Measurements from ENCODE around the gene CFAP100. TPM values are rescaled to one million over a fixed set of nuclear protein-coding genes. Genes with fewer than 3 reads are reported as not detected.

CFAP100 gene
- polyA plus RNA-seq, 2 donors = not detected

DNA sequence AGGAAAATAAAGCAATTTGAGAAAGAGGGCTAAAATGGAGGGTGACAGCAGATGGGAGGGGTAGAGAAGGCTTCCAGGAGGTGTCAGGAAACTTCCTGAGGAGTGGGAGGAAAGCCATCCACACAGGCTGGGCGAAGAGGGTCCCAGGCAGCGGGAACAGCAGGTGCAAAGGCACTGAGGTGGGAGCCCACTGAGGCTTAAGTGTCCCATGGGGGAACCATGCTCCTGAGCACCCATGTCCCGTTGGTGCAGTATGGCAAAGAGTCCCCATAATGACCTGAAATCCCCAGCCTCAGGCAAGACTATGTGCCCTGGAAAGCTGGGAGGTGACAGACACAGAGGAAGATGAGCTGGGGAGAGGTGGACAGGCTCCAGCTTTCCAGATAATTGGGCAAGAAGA lies 30.0 kb downstream of the CFAP100 start:
- H3K4me1 ChIP-seq (ENCODE audit: control insufficient read depth in 2 of 2, insufficient read depth in 2 of 2, low read length in 1 of 2) = no peaks in the 10 kb centered on the region
- H3K27ac ChIP-seq (ENCODE audit: low read depth in 2 of 2, low read length in 1 of 2) = no peak overlapping the region
- H3K27me3 ChIP-seq (ENCODE audit: control insufficient read depth in 1 of 2, insufficient read depth in 2 of 2, low read length in 2 of 2) = no peaks in the 10 kb centered on the region
- H3K36me3 ChIP-seq (ENCODE audit: control insufficient read depth in 2 of 2, insufficient read depth in 2 of 2, low read length in 1 of 2) = peaks cover 0 to 3% of the 10 kb centered on the region in 2 donors
- no peak overlapping the region for H3K4me3 ChIP-seq (ENCODE audit: low read depth in 1 of 2, low read length in 2 of 2)
- H3K9me3 ChIP-seq (ENCODE audit: control insufficient read depth in 2 of 2, insufficient read depth in 1 of 2, low read depth in 1 of 2, low read length in 1 of 2) = peaks cover 0 to 5% of the 10 kb centered on the region in 2 donors
- 77 to 87% methylated on average over 3 of the region's 3 CpGs for WGBS, 2 donors

DNA sequence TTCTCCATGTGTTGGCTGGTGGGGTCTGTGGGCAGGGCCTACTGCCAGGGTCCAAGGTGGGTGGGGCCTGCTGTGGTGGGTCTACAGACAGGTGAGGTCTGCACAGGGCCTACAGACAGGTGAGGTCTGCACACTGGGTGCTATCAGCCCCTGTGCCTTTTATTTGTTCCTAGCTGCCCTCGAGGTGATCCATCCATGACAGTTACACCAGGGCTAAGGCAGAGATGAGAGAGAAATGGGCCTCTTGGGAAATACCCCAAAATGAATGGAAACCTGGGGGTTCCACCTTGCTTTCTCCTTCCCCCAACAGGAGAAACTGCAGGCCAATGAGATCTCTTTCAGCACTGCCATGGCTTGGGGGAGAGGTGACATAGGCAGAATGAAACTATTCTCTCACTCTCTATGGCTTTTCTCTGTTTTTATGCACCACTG lies 36.4 kb downstream of the CFAP100 start:
- Histone ChIP-seq H3K36me3 (ENCODE audit: control insufficient read depth in 2 of 2, insufficient read depth in 2 of 2, low read length in 1 of 2) (peaks cover 4 to 20% of the 10 kb centered on the region in 2 donors), H3K4me1 (ENCODE audit: control insufficient read depth in 2 of 2, insufficient read depth in 2 of 2, low read length in 1 of 2) (no peaks in the 10 kb centered on the region), H3K27me3 (ENCODE audit: control insufficient read depth in 1 of 2, insufficient read depth in 2 of 2, low read length in 2 of 2) (no peaks in the 10 kb centered on the region), H3K27ac (ENCODE audit: low read depth in 2 of 2, low read length in 1 of 2) (no peak overlapping the region), H3K4me3 (ENCODE audit: low read depth in 1 of 2, low read length in 2 of 2) (no peak overlapping the region), H3K9me3 (ENCODE audit: control insufficient read depth in 2 of 2, insufficient read depth in 1 of 2, low read depth in 1 of 2, low read length in 1 of 2) (no peaks in the 10 kb centered on the region)
- WGBS, 2 donors = 65 to 75% methylated on average over 1 of the region's 1 CpG

DNA sequence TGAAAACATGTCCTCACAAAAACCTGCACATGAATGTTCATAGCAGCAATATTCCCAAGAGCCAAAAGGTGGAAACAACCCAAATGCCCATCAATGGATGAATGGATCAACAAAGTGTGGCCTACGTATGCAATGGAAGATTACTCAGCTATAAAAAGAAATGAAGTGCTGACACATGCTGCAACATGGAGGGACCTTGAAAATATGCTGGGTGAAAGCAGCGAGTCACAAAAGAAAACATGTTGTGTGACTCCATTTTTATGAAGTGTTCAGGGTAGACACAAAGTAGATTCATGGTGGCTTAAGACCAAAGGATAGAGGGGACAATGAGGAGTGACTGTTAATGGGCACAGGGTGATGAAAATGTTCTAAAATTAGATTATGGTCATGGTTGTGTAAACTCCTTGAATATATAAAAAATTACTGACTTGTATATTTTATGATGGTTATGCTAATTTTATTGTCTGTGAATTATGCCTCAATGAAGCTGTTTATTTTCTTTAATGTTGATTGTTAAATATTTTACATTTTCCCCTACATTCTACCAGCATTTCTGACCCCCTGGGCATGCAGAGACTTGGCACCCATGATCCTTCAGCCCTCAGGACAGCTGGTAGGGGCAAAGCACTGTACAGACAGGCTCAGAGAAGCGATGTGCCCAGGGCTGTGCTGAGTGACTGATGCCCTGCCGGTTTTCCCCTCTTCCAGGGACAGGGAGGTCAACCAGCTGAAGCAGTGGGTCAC lies 37.8 kb downstream of the CFAP100 start:
- whole genome bisulfite sequencing, 2 donors = 82 to 90% methylated on average over 4 of the region's 4 CpGs
- no peaks in the 10 kb centered on the region for H3K9me3 ChIP-seq (ENCODE audit: control insufficient read depth in 2 of 2, insufficient read depth in 1 of 2, low read depth in 1 of 2, low read length in 1 of 2)

DNA sequence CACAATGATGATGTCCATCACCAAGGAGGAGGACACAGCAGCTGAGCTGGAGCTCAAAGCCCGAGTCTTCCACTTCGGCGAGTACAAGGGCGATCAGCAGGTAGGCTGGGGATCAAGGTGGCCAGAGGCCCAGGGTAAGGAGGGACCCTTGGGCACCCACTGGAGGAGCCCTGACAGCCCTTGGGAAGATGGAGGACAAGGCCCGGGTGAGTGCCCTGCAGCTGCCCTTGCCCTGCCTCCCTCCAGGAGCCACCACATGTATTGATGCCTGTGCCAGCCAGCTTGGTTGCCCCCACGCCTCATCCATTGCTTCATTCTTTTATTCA lies 38.4 kb downstream of the CFAP100 start:
- Histone ChIP-seq H3K9me3 (ENCODE audit: control insufficient read depth in 2 of 2, insufficient read depth in 1 of 2, low read depth in 1 of 2, low read length in 1 of 2) (no peaks in the 10 kb centered on the region), H3K36me3 (ENCODE audit: control insufficient read depth in 2 of 2, insufficient read depth in 2 of 2, low read length in 1 of 2) (peaks cover 4 to 33% of the 10 kb centered on the region in 2 donors)
- 92 to 93% methylated on average over 6 of the region's 6 CpGs for WGBS, 2 donors

More for the DNA sequence above, 37.8 kb downstream of the CFAP100 start:
- Histone ChIP-seq H3K4me1 (ENCODE audit: control insufficient read depth in 2 of 2, insufficient read depth in 2 of 2, low read length in 1 of 2) (no peaks in the 10 kb centered on the region), H3K27ac (ENCODE audit: low read depth in 2 of 2, low read length in 1 of 2) (no peak overlapping the region), H3K36me3 (ENCODE audit: control insufficient read depth in 2 of 2, insufficient read depth in 2 of 2, low read length in 1 of 2) (peaks cover 4 to 29% of the 10 kb centered on the region in 2 donors), H3K27me3 (ENCODE audit: control insufficient read depth in 1 of 2, insufficient read depth in 2 of 2, low read length in 2 of 2) (no peaks in the 10 kb centered on the region), H3K4me3 (ENCODE audit: low read depth in 1 of 2, low read length in 2 of 2) (no peak overlapping the region)

DNA sequence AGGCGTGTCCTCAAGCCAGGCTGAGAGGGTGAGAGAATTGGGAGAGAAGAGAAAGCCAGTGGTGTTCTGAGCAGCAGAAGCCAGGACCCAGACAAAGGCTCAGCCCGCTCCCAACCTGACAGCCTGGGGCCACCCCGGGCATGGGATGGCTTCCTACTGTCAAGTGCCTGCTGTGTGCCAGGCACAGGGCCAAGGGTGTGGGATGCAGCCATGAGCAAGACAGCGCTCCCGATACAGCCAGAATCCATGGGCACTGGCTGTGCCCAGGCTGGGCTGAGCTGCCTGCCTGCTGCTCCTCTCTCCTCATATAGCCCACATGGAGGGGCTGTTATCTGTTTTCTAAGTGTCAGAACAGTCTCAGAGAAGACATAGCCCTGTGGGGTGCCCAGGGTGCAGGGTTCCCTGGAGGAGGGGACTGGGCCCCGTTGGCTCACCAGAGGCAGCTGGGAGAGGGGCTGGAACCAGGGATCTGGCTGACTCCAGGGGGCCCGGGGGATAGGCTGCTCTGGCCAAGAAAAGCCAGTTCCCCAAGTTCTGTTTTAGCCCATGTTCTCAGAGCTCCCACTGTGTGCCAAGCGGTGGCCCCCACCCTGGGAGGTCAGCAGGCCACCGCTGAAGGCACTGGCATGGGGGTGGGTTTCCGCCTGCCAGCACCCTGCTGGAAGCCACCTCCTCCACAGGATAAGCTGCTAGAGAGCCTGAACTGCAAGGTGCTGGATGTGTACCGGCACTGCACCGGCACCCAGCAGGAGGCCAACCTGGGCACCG lies 39.0 kb downstream of the CFAP100 start:
- H3K27ac ChIP-seq (ENCODE audit: low read depth in 2 of 2, low read length in 1 of 2) = no peak overlapping the region
- H3K36me3 ChIP-seq (ENCODE audit: control insufficient read depth in 2 of 2, insufficient read depth in 2 of 2, low read length in 1 of 2) = peaks cover 5 to 38% of the 10 kb centered on the region in 2 donors
- no peaks in the 10 kb centered on the region for H3K9me3 ChIP-seq (ENCODE audit: control insufficient read depth in 2 of 2, insufficient read depth in 1 of 2, low read depth in 1 of 2, low read length in 1 of 2)
- no peaks in the 10 kb centered on the region for H3K27me3 ChIP-seq (ENCODE audit: control insufficient read depth in 1 of 2, insufficient read depth in 2 of 2, low read length in 2 of 2)
- H3K4me1 ChIP-seq (ENCODE audit: control insufficient read depth in 2 of 2, insufficient read depth in 2 of 2, low read length in 1 of 2) = no peaks in the 10 kb centered on the region
- 80 to 81% methylated on average over 13 of the region's 13 CpGs for WGBS, 2 donors
- H3K4me3 ChIP-seq (ENCODE audit: low read depth in 1 of 2, low read length in 2 of 2) = no peak overlapping the region

More for the DNA sequence above, 38.4 kb downstream of the CFAP100 start:
- no peak overlapping the region for H3K27ac ChIP-seq (ENCODE audit: low read depth in 2 of 2, low read length in 1 of 2)
- no peaks in the 10 kb centered on the region for H3K4me1 ChIP-seq (ENCODE audit: control insufficient read depth in 2 of 2, insufficient read depth in 2 of 2, low read length in 1 of 2)
- no peak overlapping the region for H3K4me3 ChIP-seq (ENCODE audit: low read depth in 1 of 2, low read length in 2 of 2)
- H3K27me3 ChIP-seq (ENCODE audit: control insufficient read depth in 1 of 2, insufficient read depth in 2 of 2, low read length in 2 of 2) = no peaks in the 10 kb centered on the region

DNA sequence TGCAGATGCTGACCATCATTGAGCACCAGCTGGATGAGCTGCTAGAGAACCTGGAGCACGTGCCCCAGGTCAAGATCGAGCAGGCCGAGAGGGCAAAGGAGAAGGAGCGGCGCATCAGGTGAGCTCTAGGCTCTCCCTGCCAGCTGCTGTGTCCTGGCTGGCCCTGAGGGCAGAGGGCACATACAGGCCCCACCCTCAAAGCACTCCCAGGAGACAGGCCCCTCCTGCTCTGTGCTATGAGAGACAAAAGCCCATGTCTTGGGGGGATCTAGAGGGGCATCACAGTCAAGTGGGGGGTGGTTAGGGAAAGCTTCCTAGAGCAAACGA lies 39.5 kb downstream of the CFAP100 start:
- Histone ChIP-seq H3K27me3 (ENCODE audit: control insufficient read depth in 1 of 2, insufficient read depth in 2 of 2, low read length in 2 of 2) (no peaks in the 10 kb centered on the region), H3K36me3 (ENCODE audit: control insufficient read depth in 2 of 2, insufficient read depth in 2 of 2, low read length in 1 of 2) (peaks cover 8 to 41% of the 10 kb centered on the region in 2 donors), H3K27ac (ENCODE audit: low read depth in 2 of 2, low read length in 1 of 2) (no peak overlapping the region), H3K4me1 (ENCODE audit: control insufficient read depth in 2 of 2, insufficient read depth in 2 of 2, low read length in 1 of 2) (no peaks in the 10 kb centered on the region), H3K9me3 (ENCODE audit: control insufficient read depth in 2 of 2, insufficient read depth in 1 of 2, low read depth in 1 of 2, low read length in 1 of 2) (no peaks in the 10 kb centered on the region), H3K4me3 (ENCODE audit: low read depth in 1 of 2, low read length in 2 of 2) (no peak overlapping the region)
- 83 to 85% methylated on average over 6 of the region's 6 CpGs for WGBS, 2 donors

DNA sequence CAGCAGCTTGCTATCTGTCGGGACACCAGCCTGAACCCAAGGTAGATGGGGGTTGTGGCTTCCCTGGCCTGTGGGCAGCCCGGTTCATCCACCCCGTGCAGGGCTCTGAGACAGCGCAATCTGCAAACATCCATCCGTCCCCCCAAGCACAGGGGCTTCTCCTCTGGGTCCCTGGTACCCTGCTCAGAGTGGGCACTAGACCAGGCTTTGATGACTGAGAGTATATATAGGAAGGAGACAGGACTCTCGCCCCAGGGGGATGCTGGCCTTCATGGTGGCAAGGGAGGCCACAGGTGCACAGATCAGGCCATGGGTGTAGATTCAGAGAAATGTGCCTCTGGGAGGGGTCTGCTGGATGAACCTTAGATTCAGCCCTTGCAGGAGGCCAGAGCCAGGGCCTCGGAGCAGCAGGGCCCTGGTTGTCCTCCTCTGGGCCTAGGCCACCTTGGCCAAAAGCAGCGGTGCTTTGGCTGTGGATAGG lies 40.3 kb downstream of the CFAP100 start:
- H3K9me3 ChIP-seq (ENCODE audit: control insufficient read depth in 2 of 2, insufficient read depth in 1 of 2, low read depth in 1 of 2, low read length in 1 of 2) = no peaks in the 10 kb centered on the region
- H3K4me3 ChIP-seq (ENCODE audit: low read depth in 1 of 2, low read length in 2 of 2) = no peak overlapping the region
- WGBS, 2 donors = 93 to 94% methylated on average over 8 of the region's 8 CpGs
- no peaks in the 10 kb centered on the region for H3K27me3 ChIP-seq (ENCODE audit: control insufficient read depth in 1 of 2, insufficient read depth in 2 of 2, low read length in 2 of 2)
- H3K36me3 ChIP-seq (ENCODE audit: control insufficient read depth in 2 of 2, insufficient read depth in 2 of 2, low read length in 1 of 2) = peaks cover 8 to 48% of the 10 kb centered on the region in 2 donors
- H3K27ac ChIP-seq (ENCODE audit: low read depth in 2 of 2, low read length in 1 of 2) = no peak overlapping the region
- H3K4me1 ChIP-seq (ENCODE audit: control insufficient read depth in 2 of 2, insufficient read depth in 2 of 2, low read length in 1 of 2) = no peaks in the 10 kb centered on the region

DNA sequence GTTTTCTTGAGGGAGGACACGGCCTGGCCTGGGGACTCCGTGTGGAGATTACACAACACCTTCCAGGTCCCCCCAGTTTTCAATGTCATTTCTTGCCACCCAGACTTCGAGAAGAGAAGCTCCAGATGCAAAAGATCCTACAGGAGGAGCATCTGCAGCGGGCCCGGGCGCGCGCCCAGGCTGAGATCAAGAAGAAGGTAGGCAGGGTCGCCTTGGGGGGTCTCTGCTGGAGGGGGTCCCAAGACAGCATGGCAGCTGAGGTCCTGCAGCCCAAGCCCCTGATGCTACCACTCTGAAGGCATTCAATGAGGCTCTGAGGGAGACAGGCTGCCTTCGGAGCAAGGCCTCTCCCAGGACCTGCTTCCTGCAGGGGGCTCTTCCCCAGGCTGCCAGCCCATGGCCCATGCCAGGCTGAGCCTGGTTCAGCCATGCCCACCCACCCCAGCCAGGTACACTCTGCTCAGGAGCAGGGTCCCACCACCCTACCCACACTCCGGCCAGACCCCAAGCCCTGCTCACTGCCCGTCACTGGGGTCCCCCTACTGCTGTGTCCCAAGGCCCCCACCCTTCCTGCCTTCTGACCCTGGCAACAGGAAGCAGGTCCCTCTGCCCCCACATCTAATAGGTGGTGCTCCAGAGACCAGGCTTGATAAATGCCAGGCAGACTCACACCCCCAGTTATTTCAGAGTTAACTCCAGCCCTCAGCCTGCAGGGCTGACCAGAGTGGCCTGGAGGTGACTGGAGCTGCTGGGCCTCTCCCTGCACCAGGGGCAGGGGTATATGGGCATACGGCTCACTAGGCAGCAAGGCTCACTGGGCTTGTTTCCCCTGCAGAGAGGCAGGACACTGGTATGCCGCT lies 41.0 kb downstream of the CFAP100 start:
- peaks cover 8 to 52% of the 10 kb centered on the region in 2 donors for H3K36me3 ChIP-seq (ENCODE audit: control insufficient read depth in 2 of 2, insufficient read depth in 2 of 2, low read length in 1 of 2)
- no peaks in the 10 kb centered on the region for H3K27me3 ChIP-seq (ENCODE audit: control insufficient read depth in 1 of 2, insufficient read depth in 2 of 2, low read length in 2 of 2)
- no peaks in the 10 kb centered on the region for H3K9me3 ChIP-seq (ENCODE audit: control insufficient read depth in 2 of 2, insufficient read depth in 1 of 2, low read depth in 1 of 2, low read length in 1 of 2)
- 91 to 95% methylated on average over 14 of the region's 14 CpGs for WGBS, 2 donors
- H3K27ac ChIP-seq (ENCODE audit: low read depth in 2 of 2, low read length in 1 of 2) = no peak overlapping the region
- no peaks in the 10 kb centered on the region for H3K4me1 ChIP-seq (ENCODE audit: control insufficient read depth in 2 of 2, insufficient read depth in 2 of 2, low read length in 1 of 2)
- H3K4me3 ChIP-seq (ENCODE audit: low read depth in 1 of 2, low read length in 2 of 2) = no peak overlapping the region
